ENCODE data around the gene HSPA12B. TPM values are rescaled to one million over a fixed set of nuclear protein-coding genes. Genes with fewer than 3 reads are reported as not detected.

Gene HSPA12B
- total and polyA plus RNA-seq, 2 of the 13 experiments (the other 11 are each of a cell fraction or from before 2014, with no cell fraction given), result 0.01 TPM; not detected in 1

- TF ChIP-seq TBP (CRISPR knock-in tag; IDR thresholded peaks at IDR 0.05) (no peak), ZNF614 (CRISPR knock-in tag; IDR thresholded peaks at IDR 0.05; ENCODE audit: borderline replicate concordance) (no peak), NBN (conservative IDR thresholded peaks at IDR 0.05) (no peak), ZNF251 (CRISPR knock-in tag; IDR thresholded peaks at IDR 0.05) (no peak; the same call in 1 of the 2 replicates), ISL2 (CRISPR knock-in tag; IDR thresholded peaks at IDR 0.05) (no peak), HCFC1 (IDR thresholded peaks at IDR 0.05; ENCODE audit: low read depth, low read length) (no peak), BORCS8-MEF2B (CRISPR knock-in tag; IDR thresholded peaks at IDR 0.05) (no peak), ZMYM4 (CRISPR knock-in tag; IDR thresholded peaks at IDR 0.05) (peak; percentile 20; the same call in 1 of the 2 replicates), ZSCAN29 (CRISPR knock-in tag; conservative IDR thresholded peaks at IDR 0.05) (no peak), ZNF563 (CRISPR knock-in tag; IDR thresholded peaks at IDR 0.05) (no peak; the same call in 1 of the 2 replicates), NCOA1 (CRISPR knock-in tag; IDR thresholded peaks at IDR 0.05) (peak; percentile 65; the same call in 1 of the 2 replicates), TBX3 (IDR thresholded peaks at IDR 0.05; ENCODE audit: borderline replicate concordance) (no peak), DPF2 (CRISPR knock-in tag; IDR thresholded peaks at IDR 0.05; ENCODE audit: borderline replicate concordance, low read depth) (0 out of 2 replicates have a peak, but pooled peaks have one; percentile 19)
- TF ChIP-seq, protein P1, sequence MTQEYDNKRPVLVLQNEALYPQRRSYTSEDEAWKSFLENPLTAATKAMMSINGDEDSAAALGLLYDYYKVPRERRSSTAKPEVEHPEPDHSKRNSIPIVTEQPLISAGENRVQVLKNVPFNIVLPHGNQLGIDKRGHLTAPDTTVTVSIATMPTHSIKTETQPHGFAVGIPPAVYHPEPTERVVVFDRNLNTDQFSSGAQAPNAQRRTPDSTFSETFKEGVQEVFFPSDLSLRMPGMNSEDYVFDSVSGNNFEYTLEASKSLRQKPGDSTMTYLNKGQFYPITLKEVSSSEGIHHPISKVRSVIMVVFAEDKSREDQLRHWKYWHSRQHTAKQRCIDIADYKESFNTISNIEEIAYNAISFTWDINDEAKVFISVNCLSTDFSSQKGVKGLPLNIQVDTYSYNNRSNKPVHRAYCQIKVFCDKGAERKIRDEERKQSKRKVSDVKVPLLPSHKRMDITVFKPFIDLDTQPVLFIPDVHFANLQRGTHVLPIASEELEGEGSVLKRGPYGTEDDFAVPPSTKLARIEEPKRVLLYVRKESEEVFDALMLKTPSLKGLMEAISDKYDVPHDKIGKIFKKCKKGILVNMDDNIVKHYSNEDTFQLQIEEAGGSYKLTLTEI (CRISPR knock-in tag; conservative IDR thresholded peaks at IDR 0.05), result no peak
- TF ChIP-seq, protein P2, sequence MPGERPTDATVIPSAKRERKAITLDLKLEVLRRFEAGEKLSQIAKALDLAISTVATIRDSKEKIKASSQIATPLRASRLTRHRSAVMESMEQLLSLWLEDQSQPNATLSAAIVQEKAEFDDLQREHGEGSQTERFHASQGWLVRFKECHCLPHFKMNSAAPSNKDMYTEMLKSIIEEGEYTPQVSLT (CRISPR knock-in tag; IDR thresholded peaks at IDR 0.05; ENCODE audit: borderline replicate concordance, low read depth), result no peak; the same call in 1 of the 2 replicates
- TF ChIP-seq, protein P3, sequence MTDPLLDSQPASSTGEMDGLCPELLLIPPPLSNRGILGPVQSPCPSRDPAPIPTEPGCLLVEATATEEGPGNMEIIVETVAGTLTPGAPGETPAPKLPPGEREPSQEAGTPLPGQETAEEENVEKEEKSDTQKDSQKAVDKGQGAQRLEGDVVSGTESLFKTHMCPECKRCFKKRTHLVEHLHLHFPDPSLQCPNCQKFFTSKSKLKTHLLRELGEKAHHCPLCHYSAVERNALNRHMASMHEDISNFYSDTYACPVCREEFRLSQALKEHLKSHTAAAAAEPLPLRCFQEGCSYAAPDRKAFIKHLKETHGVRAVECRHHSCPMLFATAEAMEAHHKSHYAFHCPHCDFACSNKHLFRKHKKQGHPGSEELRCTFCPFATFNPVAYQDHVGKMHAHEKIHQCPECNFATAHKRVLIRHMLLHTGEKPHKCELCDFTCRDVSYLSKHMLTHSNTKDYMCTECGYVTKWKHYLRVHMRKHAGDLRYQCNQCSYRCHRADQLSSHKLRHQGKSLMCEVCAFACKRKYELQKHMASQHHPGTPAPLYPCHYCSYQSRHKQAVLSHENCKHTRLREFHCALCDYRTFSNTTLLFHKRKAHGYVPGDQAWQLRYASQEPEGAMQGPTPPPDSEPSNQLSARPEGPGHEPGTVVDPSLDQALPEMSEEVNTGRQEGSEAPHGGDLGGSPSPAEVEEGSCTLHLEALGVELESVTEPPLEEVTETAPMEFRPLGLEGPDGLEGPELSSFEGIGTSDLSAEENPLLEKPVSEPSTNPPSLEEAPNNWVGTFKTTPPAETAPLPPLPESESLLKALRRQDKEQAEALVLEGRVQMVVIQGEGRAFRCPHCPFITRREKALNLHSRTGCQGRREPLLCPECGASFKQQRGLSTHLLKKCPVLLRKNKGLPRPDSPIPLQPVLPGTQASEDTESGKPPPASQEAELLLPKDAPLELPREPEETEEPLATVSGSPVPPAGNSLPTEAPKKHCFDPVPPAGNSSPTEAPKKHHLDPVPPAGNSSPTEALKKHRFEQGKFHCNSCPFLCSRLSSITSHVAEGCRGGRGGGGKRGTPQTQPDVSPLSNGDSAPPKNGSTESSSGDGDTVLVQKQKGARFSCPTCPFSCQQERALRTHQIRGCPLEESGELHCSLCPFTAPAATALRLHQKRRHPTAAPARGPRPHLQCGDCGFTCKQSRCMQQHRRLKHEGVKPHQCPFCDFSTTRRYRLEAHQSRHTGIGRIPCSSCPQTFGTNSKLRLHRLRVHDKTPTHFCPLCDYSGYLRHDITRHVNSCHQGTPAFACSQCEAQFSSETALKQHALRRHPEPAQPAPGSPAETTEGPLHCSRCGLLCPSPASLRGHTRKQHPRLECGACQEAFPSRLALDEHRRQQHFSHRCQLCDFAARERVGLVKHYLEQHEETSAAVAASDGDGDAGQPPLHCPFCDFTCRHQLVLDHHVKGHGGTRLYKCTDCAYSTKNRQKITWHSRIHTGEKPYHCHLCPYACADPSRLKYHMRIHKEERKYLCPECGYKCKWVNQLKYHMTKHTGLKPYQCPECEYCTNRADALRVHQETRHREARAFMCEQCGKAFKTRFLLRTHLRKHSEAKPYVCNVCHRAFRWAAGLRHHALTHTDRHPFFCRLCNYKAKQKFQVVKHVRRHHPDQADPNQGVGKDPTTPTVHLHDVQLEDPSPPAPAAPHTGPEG (CRISPR knock-in tag; IDR thresholded peaks at IDR 0.05), result peak; percentile 26; the same call in 1 of the 2 replicates
- TF ChIP-seq, protein P4, sequence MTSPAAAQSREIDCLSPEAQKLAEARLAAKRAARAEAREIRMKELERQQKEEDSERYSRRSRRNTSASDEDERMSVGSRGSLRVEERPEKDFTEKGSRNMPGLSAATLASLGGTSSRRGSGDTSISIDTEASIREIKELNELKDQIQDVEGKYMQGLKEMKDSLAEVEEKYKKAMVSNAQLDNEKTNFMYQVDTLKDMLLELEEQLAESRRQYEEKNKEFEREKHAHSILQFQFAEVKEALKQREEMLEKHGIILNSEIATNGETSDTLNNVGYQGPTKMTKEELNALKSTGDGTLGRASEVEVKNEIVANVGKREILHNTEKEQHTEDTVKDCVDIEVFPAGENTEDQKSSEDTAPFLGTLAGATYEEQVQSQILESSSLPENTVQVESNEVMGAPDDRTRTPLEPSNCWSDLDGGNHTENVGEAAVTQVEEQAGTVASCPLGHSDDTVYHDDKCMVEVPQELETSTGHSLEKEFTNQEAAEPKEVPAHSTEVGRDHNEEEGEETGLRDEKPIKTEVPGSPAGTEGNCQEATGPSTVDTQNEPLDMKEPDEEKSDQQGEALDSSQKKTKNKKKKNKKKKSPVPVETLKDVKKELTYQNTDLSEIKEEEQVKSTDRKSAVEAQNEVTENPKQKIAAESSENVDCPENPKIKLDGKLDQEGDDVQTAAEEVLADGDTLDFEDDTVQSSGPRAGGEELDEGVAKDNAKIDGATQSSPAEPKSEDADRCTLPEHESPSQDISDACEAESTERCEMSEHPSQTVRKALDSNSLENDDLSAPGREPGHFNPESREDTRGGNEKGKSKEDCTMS (CRISPR knock-in tag; conservative IDR thresholded peaks at IDR 0.05), result no peak
- TF ChIP-seq, protein P5, sequence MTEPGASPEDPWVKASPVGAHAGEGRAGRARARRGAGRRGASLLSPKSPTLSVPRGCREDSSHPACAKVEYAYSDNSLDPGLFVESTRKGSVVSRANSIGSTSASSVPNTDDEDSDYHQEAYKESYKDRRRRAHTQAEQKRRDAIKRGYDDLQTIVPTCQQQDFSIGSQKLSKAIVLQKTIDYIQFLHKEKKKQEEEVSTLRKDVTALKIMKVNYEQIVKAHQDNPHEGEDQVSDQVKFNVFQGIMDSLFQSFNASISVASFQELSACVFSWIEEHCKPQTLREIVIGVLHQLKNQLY (CRISPR knock-in tag; IDR thresholded peaks at IDR 0.05), result peak; percentile 59; the same call in 1 of the 2 replicates
Observed at GRCh38 chr20:3739054-3739925, 6.8 kb downstream of the HSPA12B start (continued).

Data from HepG2 (cell line).